GM19099 (cell line): ENCODE data around the gene PRKAR1B.

ENCODE experiments used
- POLR2A ChIP-seq: IDR thresholded peaks from 3 replicates; pipeline ENCODE4 v1.6.1; 2011; ENCODE audit warnings: low read depth; ENCODE audit not compliant: insufficient read length; ENCODE audit errors: extremely low read depth

PRKAR1B gene

DNA sequence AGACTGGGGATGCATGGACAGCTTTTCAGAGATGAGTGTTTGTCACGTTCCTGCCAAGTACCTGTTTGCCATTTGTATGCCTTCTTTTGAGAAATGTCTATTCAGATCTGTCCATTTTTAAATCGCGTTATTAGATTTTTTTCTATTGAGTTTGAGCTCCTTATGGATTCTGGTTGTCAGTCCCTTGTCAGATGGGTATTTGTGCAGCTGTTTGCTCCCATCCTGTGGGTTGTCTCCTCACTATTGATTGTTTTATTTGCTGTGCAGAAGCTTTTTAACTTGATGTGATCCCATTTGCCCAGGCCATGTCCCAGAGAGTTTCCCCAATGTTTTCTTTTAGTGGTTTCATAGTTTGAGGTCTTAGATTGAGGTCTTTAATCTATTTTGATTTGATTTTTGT is 5.5 kb upstream of the PRKAR1B start:
- TF ChIP-seq POLR2A, result no peak

DNA sequence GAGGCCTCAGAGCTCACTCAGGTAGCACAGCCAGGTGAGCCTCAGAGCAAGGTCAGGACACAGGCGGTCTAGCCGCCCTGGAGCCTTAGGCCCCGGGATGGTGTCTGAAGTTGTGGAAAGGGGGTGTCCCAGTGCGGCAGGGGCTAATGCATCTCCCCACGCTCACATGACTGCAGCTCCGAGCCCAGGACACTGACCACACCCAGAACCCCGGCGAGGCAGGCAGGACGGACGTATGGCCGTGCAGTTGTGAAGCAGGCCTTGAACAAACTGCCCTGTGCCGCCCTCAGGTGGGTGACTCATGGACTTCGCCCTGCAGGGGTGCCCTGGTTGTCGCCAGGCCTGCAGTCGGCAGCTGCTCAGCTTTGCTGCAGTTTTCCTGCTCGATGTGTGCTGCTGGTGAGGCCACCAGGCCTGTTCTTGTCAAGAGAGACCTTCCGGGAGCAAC is 5.0 kb upstream of the PRKAR1B start:
- TF ChIP-seq POLR2A, result no peak

DNA sequence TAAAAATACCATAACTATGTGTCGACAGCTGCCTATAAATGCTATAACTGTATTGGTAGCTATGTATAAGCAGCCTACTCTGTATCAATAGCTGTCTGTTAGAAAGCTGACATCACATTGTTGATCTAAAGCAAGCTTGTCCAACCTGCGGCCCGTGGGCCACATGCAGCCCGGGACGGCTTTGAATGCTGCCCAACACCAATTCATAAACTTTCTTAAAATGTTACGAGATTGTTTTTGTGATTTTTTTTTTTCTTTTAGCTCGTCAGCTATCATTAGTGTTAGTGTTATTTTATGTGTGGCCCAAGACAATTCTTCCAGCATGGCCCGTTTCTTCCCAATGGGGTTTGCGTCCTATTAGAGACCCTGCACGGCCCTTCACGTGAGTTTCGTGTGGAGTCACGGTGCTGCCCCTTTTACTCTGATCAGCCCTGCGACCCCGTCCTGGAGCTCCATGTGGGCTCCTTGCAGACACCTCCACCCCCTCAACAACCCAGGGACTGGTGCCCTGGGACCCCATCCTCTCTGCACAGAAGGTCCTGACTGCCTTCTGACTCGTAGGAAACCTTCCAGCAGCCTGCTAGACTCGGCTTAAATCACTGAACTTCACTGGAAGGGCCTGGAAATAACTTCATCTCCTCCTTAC is 4.5 kb upstream of the PRKAR1B start:
- TF ChIP-seq POLR2A, result no peak

DNA sequence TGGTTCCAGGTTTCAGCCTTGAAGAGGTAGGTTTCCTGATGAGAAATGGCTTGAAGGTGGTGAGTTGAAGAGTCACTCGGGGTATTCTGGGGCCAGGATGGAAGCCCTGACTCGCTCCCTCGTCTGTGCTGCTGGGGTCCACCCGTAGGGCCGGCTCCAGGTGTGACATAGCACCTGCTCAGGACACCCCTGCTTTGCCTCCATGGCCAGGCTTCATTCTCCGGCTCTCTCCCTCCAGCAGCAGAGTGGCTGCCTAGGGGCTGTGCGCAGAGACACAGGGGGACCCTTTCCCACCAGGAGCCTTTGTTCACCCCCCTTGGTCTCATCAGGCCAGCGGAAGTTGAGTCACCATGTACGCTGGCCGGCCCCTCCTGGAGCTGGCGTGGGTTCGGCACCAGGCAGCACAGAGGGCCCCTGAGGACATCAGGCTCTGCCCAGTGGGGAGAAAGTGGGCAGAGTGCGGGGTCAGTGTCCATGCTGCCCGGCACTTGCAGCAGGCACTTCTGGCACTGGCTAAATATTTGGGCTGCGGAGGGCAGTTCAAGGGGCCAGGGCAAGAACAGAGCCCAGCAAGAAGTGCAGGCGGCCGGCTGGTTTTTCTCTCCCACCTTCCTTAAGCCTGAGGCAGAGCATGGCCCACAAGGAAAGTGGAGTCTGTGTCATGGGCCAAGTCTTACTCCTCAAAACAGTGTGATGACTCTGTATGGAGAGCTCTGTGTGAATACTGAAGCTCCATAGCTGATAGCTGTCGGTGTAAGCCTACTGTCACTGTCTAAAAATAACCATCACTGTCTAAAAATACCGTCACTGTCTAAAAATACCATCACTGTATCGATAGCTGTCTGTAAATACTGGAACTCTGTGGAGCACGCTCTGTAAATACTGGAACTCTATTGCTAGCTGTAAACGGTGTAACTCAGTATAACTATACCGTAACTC is 3.7 kb upstream of the PRKAR1B start:
- no peak for TF ChIP-seq POLR2A

DNA sequence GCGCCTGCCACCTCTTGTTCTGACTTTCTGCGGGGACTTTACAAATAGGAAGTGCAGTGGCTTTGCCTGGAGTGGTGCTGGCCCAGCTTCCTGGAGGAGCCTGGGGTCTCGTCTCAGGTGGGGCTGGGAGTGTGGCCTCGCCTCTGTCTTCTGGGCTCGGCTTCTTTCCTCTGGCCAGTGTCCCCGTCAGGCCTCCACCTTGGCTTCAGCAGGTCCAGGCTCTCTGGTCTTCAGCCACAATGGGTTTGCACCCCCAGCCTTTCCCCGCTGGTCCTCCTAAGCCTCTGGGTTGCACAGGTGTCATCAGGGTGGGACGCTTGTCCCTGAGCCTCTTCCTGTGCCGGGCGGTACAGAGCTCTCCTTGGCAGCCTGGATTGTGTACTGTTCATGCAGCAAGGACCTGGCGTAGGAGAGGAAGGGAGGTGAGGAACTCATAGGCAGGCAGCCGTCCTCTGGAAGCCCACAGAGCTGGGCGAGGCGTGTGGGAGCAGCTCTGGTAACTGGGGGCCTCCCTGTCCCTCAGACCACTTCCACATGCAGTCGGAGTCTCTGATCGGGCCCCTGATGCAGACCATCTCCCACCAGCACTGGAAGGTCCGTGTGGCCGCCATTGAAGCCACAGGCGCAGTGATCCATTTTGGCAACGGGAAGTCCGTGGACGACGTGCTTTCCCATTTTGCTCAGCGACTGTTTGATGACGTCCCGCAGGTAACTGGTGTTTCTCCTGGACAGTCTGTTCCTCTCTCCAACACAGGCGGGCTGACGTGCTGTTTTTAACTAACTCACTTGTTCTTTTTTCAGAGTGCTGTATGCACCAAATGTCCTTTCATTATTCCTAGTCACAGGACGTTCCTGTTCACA is 2.3 kb upstream of the PRKAR1B start:
- no peak for TF ChIP-seq POLR2A

DNA sequence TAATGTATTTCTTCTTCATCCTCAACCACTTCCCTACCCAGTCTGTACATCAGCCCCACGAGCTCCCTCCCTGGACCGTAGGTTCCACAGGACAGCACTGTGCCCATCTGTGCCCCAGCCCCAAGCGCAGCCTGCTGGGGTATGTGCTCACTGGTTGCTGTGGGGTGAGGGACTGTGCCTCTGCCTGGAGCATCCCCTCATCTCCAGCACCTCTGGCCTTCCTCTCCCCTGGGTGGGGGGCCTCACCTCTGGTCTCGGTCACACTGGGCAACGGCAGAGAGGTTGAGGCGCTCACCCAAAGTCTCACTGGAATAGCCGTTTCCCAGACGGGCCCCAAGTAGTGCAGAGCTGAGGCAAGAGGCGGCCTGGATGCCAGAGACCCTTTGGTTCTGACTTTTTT is 1.5 kb upstream of the PRKAR1B start:
- no peak for TF ChIP-seq POLR2A

DNA sequence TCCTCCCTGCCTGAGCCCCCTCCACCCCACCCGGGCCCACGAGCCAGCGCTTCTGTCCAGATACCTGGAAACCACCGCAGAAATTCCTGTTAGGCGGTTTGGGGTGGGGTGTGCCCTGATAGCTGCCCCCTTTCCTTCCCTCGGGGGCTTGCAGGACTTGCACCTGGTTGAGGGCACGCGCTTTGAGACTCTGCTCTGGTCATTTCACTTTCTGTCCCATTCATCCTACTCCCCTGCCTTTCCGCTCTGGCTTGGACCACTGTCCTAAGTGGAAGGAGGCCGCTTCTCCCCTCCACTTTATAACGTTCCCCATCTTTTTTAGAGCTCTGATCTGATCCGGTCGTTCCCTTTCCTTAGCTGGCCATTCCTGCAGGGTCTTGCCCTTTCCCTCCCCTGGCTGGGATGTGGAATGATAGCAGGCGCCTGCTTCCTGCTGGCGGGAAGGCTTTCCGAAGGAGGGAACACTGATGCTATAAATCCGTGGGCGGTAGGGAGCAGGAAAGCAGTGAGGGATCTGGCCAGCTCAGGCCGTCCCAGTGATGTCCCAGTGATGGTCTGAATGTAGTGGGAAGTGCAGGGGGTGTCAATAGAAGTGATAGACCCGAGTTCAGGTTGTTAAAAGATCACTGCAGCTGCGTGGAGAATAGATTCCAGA is 852 bp upstream of the PRKAR1B start:
- TF ChIP-seq POLR2A, result no peak

DNA sequence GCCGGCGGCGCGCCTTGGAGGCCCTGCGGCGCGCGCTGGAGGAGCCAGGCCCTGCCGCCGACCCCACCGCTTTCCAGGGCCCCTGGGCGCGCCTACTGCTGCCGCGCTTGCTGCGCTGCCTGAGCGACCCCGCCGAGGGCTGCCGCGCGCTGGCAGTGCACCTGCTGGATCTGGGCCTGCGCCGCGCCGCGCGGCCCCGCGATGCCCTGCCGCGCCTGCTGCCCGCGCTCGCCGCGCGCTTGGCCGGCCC is 302 bp downstream of the PRKAR1B start:
- TF ChIP-seq POLR2A, result no peak

DNA sequence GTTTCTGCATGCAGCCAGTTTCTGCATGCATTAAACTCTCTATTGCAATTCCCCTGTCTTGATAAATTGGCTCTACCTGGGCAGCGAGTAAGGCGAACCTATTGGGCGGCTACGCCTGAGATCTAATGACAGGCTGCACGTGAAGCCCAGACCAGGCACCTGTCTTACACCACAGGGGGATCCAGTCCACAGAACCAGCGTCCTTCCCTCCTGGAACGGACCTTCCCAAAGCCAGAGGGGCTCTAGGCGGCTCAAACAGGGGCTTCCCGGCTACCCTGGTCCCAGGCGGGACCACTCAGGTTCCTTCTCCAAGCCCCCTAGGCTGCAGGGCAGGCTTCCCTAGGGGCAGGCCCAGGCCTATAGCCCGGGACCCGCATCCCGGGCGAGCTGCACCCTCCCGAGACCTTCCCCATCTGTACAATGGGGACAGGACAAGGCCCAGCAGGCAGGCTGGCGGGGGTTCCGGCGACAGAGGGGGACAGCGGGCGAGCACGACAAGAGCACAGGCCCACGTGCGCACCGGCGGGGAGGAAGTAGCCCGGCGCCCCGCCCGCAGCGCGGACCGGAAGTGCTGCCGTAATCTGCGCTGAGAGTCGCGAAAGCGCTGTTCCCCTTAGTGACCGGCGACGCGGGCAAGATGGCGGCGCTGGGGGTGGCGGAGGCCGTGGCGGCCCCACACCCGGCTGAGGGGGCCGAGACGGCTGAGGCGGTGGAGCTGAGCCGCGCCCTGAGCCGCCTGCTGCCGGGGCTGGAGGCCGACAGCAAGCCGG is 812 bp downstream of the PRKAR1B start, which contains the start of gene DNAAF5:
Gene DNAAF5 (plus strand): TSS at position 616 of the 770 bp plus-strand sequence. CDS start 22 bp downstream, at position 638.
- TF ChIP-seq POLR2A, result peak; percentile 64

DNA sequence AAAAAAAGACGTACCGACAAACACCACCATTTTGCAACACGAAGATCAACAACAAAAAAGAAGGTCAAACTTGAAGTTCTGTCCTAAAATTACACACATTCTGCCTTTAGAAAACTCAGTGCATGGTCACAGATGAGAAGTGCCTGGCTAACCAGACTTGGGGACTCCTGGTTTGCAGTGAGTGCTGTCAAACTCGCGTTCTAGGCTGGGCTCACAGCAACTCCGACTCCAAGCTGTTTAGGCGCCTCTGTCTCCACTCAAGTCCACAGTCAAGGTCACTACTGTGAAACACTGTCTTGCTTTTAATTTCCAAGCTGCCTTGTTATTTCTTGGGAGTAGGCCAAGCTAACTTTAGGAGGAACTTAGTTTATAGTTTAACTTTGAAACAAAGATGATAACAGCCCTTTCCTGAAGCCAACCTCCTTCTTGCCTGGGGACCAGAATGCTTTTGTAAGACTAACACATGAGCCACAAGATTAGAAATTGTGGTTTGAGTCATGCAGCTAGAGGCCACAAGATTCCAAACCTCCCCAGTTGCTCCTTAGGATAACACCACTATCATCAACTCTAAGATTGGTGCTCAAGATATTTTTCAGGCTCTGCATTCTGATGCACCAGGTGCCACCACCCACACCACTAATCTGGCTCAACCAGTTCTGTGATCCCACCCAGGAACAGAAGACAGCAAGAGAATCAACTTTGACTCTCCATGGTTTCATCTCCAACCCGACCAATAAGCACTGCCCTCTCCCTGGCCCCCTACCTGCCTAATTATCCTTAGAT is 1.7 kb downstream of the PRKAR1B start:
- no peak for TF ChIP-seq POLR2A

DNA sequence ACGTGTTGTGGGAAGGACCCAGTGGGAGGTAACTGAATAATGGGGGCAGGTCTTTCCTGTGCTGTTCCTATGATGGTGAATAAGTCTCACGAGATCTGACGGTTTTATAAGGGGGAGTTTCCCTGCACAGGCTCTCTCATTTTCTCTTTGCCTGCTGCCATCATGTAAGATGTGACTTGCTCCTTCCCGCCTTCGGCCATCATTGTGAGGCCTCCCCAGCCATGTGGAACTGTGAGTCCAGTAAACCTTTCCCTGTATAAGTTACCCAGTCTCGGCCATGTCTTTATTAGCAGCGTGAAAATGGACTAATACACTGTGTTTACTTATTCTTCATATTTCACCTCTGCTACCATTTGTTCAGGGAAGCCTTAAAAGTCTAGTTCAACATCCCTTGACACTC is 2.8 kb downstream of the PRKAR1B start:
- TF ChIP-seq POLR2A, result no peak

DNA sequence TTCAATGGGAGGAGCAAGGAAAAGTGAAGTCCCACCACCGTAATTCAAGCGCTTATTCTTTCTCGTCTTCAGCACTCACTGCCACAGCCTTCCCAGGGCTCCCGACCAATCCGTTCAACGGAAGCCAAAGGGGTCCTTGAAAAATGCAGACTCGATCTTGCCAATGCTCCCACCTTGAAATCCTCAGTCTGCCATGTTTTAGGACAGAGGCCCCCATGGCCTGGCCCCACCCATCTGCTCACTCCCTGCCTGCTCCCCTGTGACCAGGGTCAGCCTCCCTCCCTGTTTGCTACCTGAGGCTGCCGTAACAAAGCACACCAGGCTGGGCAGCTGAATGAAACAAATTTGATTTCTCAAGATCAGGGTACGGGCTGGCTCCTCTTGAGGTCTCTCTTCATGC is 3.5 kb downstream of the PRKAR1B start:
- no peak for TF ChIP-seq POLR2A

DNA sequence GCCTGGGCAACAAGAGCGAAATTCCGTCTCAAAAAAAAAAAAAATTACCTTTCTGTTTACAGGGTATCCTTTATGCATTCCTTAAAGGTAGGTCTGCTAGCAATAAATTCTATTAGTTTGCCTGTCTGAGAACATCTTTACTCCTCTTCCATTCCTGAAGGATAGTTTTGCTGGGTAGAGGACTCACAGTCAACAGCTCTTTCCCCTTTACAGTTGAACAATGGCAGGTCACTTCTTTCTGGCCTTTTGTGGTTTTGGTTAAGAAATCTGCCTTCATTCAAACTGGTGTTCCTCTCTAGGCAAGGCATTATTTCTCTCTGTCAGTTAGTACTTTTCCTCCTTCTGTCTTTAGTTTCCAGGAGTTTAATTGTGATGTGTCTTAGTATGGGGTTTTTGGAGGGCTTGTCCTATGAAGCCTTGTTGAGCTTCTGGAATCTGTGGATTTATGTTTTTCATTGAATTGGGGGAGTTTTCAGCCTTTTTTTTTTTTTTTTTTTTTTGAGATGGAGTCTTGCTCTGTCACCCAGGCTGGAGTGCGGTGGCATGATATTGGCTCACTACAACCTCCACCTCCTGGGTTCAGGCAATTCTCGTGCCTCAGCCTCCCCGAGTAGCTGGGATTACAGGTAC is 5.3 kb downstream of the PRKAR1B start:
- no peak for TF ChIP-seq POLR2A
